ENCODE measurements around the gene TEP1.
"Not testable (repeated sequence)": the region's sequence is repeated elsewhere in the genome, so short reads cannot be mapped to it uniquely, and the experiment has no call there.

The TEP1 gene

GRCh38 chr14:20388159-20388558, 25.1 kb downstream of the TEP1 start:
- DNase-seq (ENCODE audit: low read depth in 2 of 2): no peak

- no peak for DNase-seq (ENCODE audit: low read depth in 2 of 2)
These were observed 25.7 kb downstream of the TEP1 start for GRCh38 chr14:20387576-20387975.

GRCh38 chr14:20386276-20386855, 26.9 kb downstream of the TEP1 start:
- DNase-seq (ENCODE audit: low read depth in 2 of 2): no peak

GRCh38 chr14:20384886-20385285, 28.4 kb downstream of the TEP1 start:
- no peak for DNase-seq (ENCODE audit: low read depth in 2 of 2)

GRCh38 chr14:20384321-20384720, 29.0 kb downstream of the TEP1 start:
- no peak for DNase-seq (ENCODE audit: low read depth in 2 of 2)

- no peak for DNase-seq (ENCODE audit: low read depth in 2 of 2)
These were observed 29.7 kb downstream of the TEP1 start for GRCh38 chr14:20383636-20384035.

- no peak for DNase-seq (ENCODE audit: low read depth in 2 of 2)
These were observed 30.3 kb downstream of the TEP1 start for GRCh38 chr14:20383032-20383431.

- DNase-seq (ENCODE audit: low read depth in 2 of 2): no peak
These were observed 30.8 kb downstream of the TEP1 start for GRCh38 chr14:20382526-20382925.

GRCh38 chr14:20381341-20381740, 32.0 kb downstream of the TEP1 start:
- no peak for DNase-seq (ENCODE audit: low read depth in 2 of 2)

GRCh38 chr14:20380681-20381080, 32.6 kb downstream of the TEP1 start:
- DNase-seq (ENCODE audit: low read depth in 2 of 2): no peak

- DNase-seq (ENCODE audit: low read depth in 2 of 2): no peak
These were observed 33.6 kb downstream of the TEP1 start for GRCh38 chr14:20379743-20380142.

- DNase-seq (ENCODE audit: low read depth in 2 of 2): no peak
These were observed 36.1 kb downstream of the TEP1 start for GRCh38 chr14:20377171-20377570.

GRCh38 chr14:20376071-20376588, 37.2 kb downstream of the TEP1 start:
- DNase-seq (ENCODE audit: low read depth in 2 of 2): no peak

GRCh38 chr14:20375471-20375870, 37.8 kb downstream of the TEP1 start:
- no peak for DNase-seq (ENCODE audit: low read depth in 2 of 2)

GRCh38 chr14:20372796-20373195, 40.5 kb downstream of the TEP1 start:
- DNase-seq (ENCODE audit: low read depth in 2 of 2): no peak

GRCh38 chr14:20365928-20366327, 47.4 kb downstream of the TEP1 start:
- DNase-seq (ENCODE audit: low read depth in 2 of 2): no peak

GRCh38 chr14:20358474-20358873, 54.8 kb downstream of the TEP1 start:
- DNase-seq (ENCODE audit: low read depth in 2 of 2): not testable (repeated sequence)

GRCh38 chr14:20356422-20356821, 56.9 kb downstream of the TEP1 start:
- DNase-seq (ENCODE audit: low read depth in 2 of 2): no peak

GRCh38 chr14:20350860-20351259, 62.4 kb downstream of the TEP1 start:
- no peak for DNase-seq (ENCODE audit: low read depth in 2 of 2)

- DNase-seq (ENCODE audit: low read depth in 2 of 2): no peak
These were observed 63.0 kb downstream of the TEP1 start for GRCh38 chr14:20350282-20350681.

GRCh38 chr14:20347747-20348146, 65.6 kb downstream of the TEP1 start:
- no peak for DNase-seq (ENCODE audit: low read depth in 2 of 2)

GRCh38 chr14:20346713-20347112, 66.6 kb downstream of the TEP1 start:
- no peak for DNase-seq (ENCODE audit: low read depth in 2 of 2)

- no peak for DNase-seq (ENCODE audit: low read depth in 2 of 2)
These were observed 67.9 kb downstream of the TEP1 start for GRCh38 chr14:20345366-20345765.

- no peak for DNase-seq (ENCODE audit: low read depth in 2 of 2)
These were observed 69.5 kb downstream of the TEP1 start for GRCh38 chr14:20343862-20344220.
